ENCODE measurements around the gene LIAS.

LIAS gene

GRCh38 chr4:39472396-39472795 lies 13.5 kb downstream of the LIAS start:
- H3K4me3 ChIP-seq (ENCODE audit: low read depth, low read length) = no peak overlapping the region
- peaks cover 2% of the 10 kb centered on the region for H3K4me1 ChIP-seq
- no peak for TF ChIP-seq CTCF (IDR thresholded peaks at IDR 0.05)
- peak overlapping the region; percentile 42 for H2AFZ ChIP-seq
- no peaks in the 10 kb centered on the region for H3K79me2 ChIP-seq
- peak overlapping the region; percentile 57 for H3K27ac ChIP-seq
- H3K9ac ChIP-seq = no peak overlapping the region
- H3K4me2 ChIP-seq (ENCODE audit: low read length) = no peak overlapping the region
- no peaks in the 10 kb centered on the region for H3K36me3 ChIP-seq (ENCODE audit: control insufficient read depth, insufficient read depth, low read length)
- no peaks in the 10 kb centered on the region for H3K27me3 ChIP-seq (ENCODE audit: control insufficient read depth, insufficient read depth, low read length)
- H3K9me3 ChIP-seq (ENCODE audit: control insufficient read depth, low read length) = no peaks in the 10 kb centered on the region

- Histone ChIP-seq H3K79me2 (no peaks in the 10 kb centered on the region), H3K4me2 (ENCODE audit: low read length) (no peak overlapping the region), H3K9ac (no peak overlapping the region), H3K36me3 (ENCODE audit: control insufficient read depth, insufficient read depth, low read length) (no peaks in the 10 kb centered on the region), H3K4me3 (ENCODE audit: low read depth, low read length) (no peak overlapping the region), H3K9me3 (ENCODE audit: control insufficient read depth, low read length) (no peaks in the 10 kb centered on the region), H3K4me1 (no peaks in the 10 kb centered on the region), H3K27me3 (ENCODE audit: control insufficient read depth, insufficient read depth, low read length) (no peaks in the 10 kb centered on the region), H3K27ac (no peak overlapping the region), H2AFZ (no peak overlapping the region)
- no peak for TF ChIP-seq CTCF (IDR thresholded peaks at IDR 0.05)
These were observed 17.5 kb downstream of the LIAS start for GRCh38 chr4:39476187-39476895.

- TF ChIP-seq CTCF (IDR thresholded peaks at IDR 0.05) = no peak
- Histone ChIP-seq H3K27me3 (ENCODE audit: control insufficient read depth, insufficient read depth, low read length) (no peaks in the 10 kb centered on the region), H3K79me2 (no peaks in the 10 kb centered on the region), H3K9ac (no peak overlapping the region), H3K36me3 (ENCODE audit: control insufficient read depth, insufficient read depth, low read length) (no peaks in the 10 kb centered on the region), H3K27ac (no peak overlapping the region), H3K4me2 (ENCODE audit: low read length) (no peak overlapping the region), H3K9me3 (ENCODE audit: control insufficient read depth, low read length) (no peaks in the 10 kb centered on the region), H3K4me1 (no peaks in the 10 kb centered on the region), H3K4me3 (ENCODE audit: low read depth, low read length) (no peak overlapping the region), H2AFZ (no peak overlapping the region)
These were observed 21.4 kb downstream of the LIAS start for GRCh38 chr4:39480251-39480650.

GRCh38 chr4:39480902-39481695 lies 22.2 kb downstream of the LIAS start:
- no peaks in the 10 kb centered on the region for H3K36me3 ChIP-seq (ENCODE audit: control insufficient read depth, insufficient read depth, low read length)
- H3K4me1 ChIP-seq = no peaks in the 10 kb centered on the region
- H3K27ac ChIP-seq = no peak overlapping the region
- no peak overlapping the region for H3K4me2 ChIP-seq (ENCODE audit: low read length)
- no peaks in the 10 kb centered on the region for H3K9me3 ChIP-seq (ENCODE audit: control insufficient read depth, low read length)
- no peak overlapping the region for H2AFZ ChIP-seq
- no peak overlapping the region for H3K9ac ChIP-seq
- H3K27me3 ChIP-seq (ENCODE audit: control insufficient read depth, insufficient read depth, low read length) = no peaks in the 10 kb centered on the region
- H3K4me3 ChIP-seq (ENCODE audit: low read depth, low read length) = no peak overlapping the region
- H3K79me2 ChIP-seq = no peaks in the 10 kb centered on the region
- TF ChIP-seq CTCF (IDR thresholded peaks at IDR 0.05) = no peak
